Gastroesophageal sphincter (tissue), 4 donors: ENCODE measurements around the gene ZPBP. TPM values are rescaled to one million over a fixed set of nuclear protein-coding genes. Genes with fewer than 3 reads are reported as not detected.

Experiments
- ATAC-seq: fragments of 150-250 bp; one replicate; pipeline ENCODE4 v1.9.1; 2016; ENCODE audit warnings: mild to moderate bottlenecking, moderate library complexity
- H3K27ac ChIP-seq, 4 donors: fragments of 200-600 bp; sonication (generic) in 3 of 4; 1 replicate in 3 of 4; 2 replicates in 1 of 4; pipeline ENCODE4 v1.5.1; 2016 to 2019
- H3K27me3 ChIP-seq: fragments of 200-600 bp; sonication (generic); one replicate; pipeline ENCODE4 v1.5.1; 2019
- H3K36me3 ChIP-seq, 2 donors: fragments of 200-600 bp; sonication (generic); one replicate each; pipeline ENCODE4 v1.5.1; 2019; ENCODE audit warnings: control low read depth in 1 of 2
- H3K4me1 ChIP-seq, 3 donors: fragments of 200-600 bp; sonication (generic); 1 replicate in 2 of 3; 2 replicates in 1 of 3; pipeline ENCODE4 v1.5.1; 2016 to 2019; ENCODE audit warnings: control low read depth in 2 of 3
- H3K4me3 ChIP-seq, 2 donors: fragments of 200-600 bp; sonication (generic); one replicate each; pipeline ENCODE4 v1.5.1; 2019; ENCODE audit warnings: mild to moderate bottlenecking in 1 of 2, moderate library complexity in 1 of 2
- H3K9me3 ChIP-seq, 3 donors: fragments of 200-600 bp; sonication (generic); one replicate each; pipeline ENCODE4 v1.5.1; 2017 to 2019; ENCODE audit warnings: control low read depth in 2 of 3
- CTCF ChIP-seq, 4 experiments: fragments of 200-600 bp in 2 of 4; fragments of 450-650 bp in 2 of 4; sonication (generic) in 1 of 4; IDR thresholded peaks; one replicate each; pipeline ENCODE4 v1.5.1; 2017 to 2019; ENCODE audit warnings: antibody characterized with exemption in 4 of 4, mild to moderate bottlenecking in 2 of 4, moderate library complexity in 2 of 4
- EP300 ChIP-seq: sonication (generic); formaldehyde crosslinking; IDR thresholded peaks from one replicate; pipeline ENCODE4 v1.6.1; 2017; ENCODE audit warnings: antibody characterized with exemption, mild to moderate bottlenecking
- POLR2A ChIP-seq, 2 donors: fragments of 450-650 bp; IDR thresholded peaks; one replicate each; pipeline ENCODE4 v1.6.1; 2017; ENCODE audit warnings: antibody characterized with exemption in 2 of 2, mild to moderate bottlenecking in 2 of 2, moderate library complexity in 1 of 2
- POLR2AphosphoS5 ChIP-seq: sonication (generic); formaldehyde crosslinking; IDR thresholded peaks from one replicate; pipeline ENCODE4 v1.6.1; 2017; ENCODE audit warnings: antibody characterized with exemption
- WGBS, 2 donors: methylation state at CpG; one replicate each; pipeline ENCODE4 v1.1.5; 2018; ENCODE audit warnings: low coverage in 1 of 2; 5-methylcytosine and 5-hydroxymethylcytosine counted together
- total RNA-seq, 4 donors: library from RNA; depleted of rRNA; stranded (reverse); fragments of >200 nt; gene quantifications; one replicate each; pipeline ENCODE4 v1.1.0, GENCODE V29; 2016

The ZPBP gene
- total RNA-seq, 4 donors from 2014 or later: not detected

GRCh38 chr7:49974035-49974434, 119.0 kb downstream of the ZPBP start:
- Histone ChIP-seq H3K27ac (no peak overlapping the region), H3K4me1 (no peaks in the 10 kb centered on the region), H3K36me3 (no peaks in the 10 kb centered on the region), H3K27me3 (peaks cover 3% of the 10 kb centered on the region), H3K9me3 (no peaks in the 10 kb centered on the region), H3K4me3 (no peak overlapping the region)
- no peak for ATAC-seq
- WGBS, 2 donors: 63 to 82% methylated on average over 1 of the region's 1 CpG
- TF ChIP-seq POLR2AphosphoS5 (no peak), EP300 (no peak)

- no peak for ATAC-seq
- TF ChIP-seq POLR2A (IDR thresholded peaks at IDR 0.05): no peak
- no peak for TF ChIP-seq CTCF (IDR thresholded peaks at IDR 0.05)
- no peak for TF ChIP-seq EP300
- no peak for TF ChIP-seq POLR2AphosphoS5
- no peak overlapping the region for H3K4me3 ChIP-seq
- no peaks in the 10 kb centered on the region for H3K4me1 ChIP-seq
- WGBS, 2 donors: 68 to 90% methylated on average over 2 of the region's 2 CpGs
- H3K27me3 ChIP-seq: no peaks in the 10 kb centered on the region
- no peak overlapping the region for H3K27ac ChIP-seq
- no peaks in the 10 kb centered on the region for H3K36me3 ChIP-seq
- peaks cover 0 to 2% (median 0%) of the 10 kb centered on the region in 3 donors for H3K9me3 ChIP-seq
Measured at GRCh38 chr7:49937608-49938007, 155.4 kb downstream of the ZPBP start.

GRCh38 chr7:49931627-49932026, 161.4 kb downstream of the ZPBP start:
- H3K36me3 ChIP-seq: no peaks in the 10 kb centered on the region
- no peak for TF ChIP-seq CTCF (IDR thresholded peaks at IDR 0.05)
- no peak for TF ChIP-seq EP300
- no peak for TF ChIP-seq POLR2AphosphoS5
- no peak for TF ChIP-seq POLR2A (IDR thresholded peaks at IDR 0.05)
- H3K9me3 ChIP-seq: peaks cover 0 to 14% (median 0%) of the 10 kb centered on the region in 3 donors
- H3K4me3 ChIP-seq: no peak overlapping the region
- WGBS, 2 donors: 24 to 100% methylated on average over 1 to 2 of the region's 2 CpGs
- H3K27ac ChIP-seq: no peak overlapping the region
- no peaks in the 10 kb centered on the region for H3K4me1 ChIP-seq
- H3K27me3 ChIP-seq: no peaks in the 10 kb centered on the region
- no peak for ATAC-seq

GRCh38 chr7:49928787-49929186, 164.3 kb downstream of the ZPBP start:
- Histone ChIP-seq H3K9me3 (peaks cover 0 to 14% (median 0%) of the 10 kb centered on the region in 3 donors), H3K4me1 (no peaks in the 10 kb centered on the region), H3K27me3 (no peaks in the 10 kb centered on the region), H3K4me3 (no peak overlapping the region), H3K27ac (no peak overlapping the region), H3K36me3 (no peaks in the 10 kb centered on the region)
- TF ChIP-seq EP300: no peak
- ATAC-seq: no peak
- WGBS, 2 donors: 58 to 83% methylated on average over 1 to 2 of the region's 2 CpGs

GRCh38 chr7:49927631-49928030, 165.4 kb downstream of the ZPBP start:
- H3K4me1 ChIP-seq: no peaks in the 10 kb centered on the region
- no peak for ATAC-seq
- no peaks in the 10 kb centered on the region for H3K36me3 ChIP-seq
- H3K27me3 ChIP-seq: no peaks in the 10 kb centered on the region
- no peak overlapping the region for H3K27ac ChIP-seq
- WGBS, 2 donors: 77% methylated on average over 5 of the region's 5 CpGs; no CpG with 5 or more reads in 1 of the 2 donors
- TF ChIP-seq EP300: no peak
- no peak for TF ChIP-seq POLR2AphosphoS5
- TF ChIP-seq POLR2A (IDR thresholded peaks at IDR 0.05): no peak
- TF ChIP-seq CTCF (IDR thresholded peaks at IDR 0.05): no peak
- H3K9me3 ChIP-seq: peaks cover 0 to 12% (median 0%) of the 10 kb centered on the region in 3 donors
- no peak overlapping the region for H3K4me3 ChIP-seq

GRCh38 chr7:49926720-49927119, 166.3 kb downstream of the ZPBP start:
- Histone ChIP-seq H3K4me1 (no peaks in the 10 kb centered on the region), H3K36me3 (no peaks in the 10 kb centered on the region), H3K27me3 (no peaks in the 10 kb centered on the region), H3K27ac (no peak overlapping the region), H3K9me3 (peaks cover 0 to 3% (median 0%) of the 10 kb centered on the region in 3 donors), H3K4me3 (no peak overlapping the region)
- 69 to 86% methylated on average over 3 to 6 of the region's 6 CpGs for WGBS, 2 donors
- TF ChIP-seq EP300 (no peak), CTCF (IDR thresholded peaks at IDR 0.05) (no peak), POLR2AphosphoS5 (no peak), POLR2A (IDR thresholded peaks at IDR 0.05) (no peak)
- ATAC-seq: no peak
